CD14-positive monocyte (primary cell): Measurements from ENCODE around the gene CENPQ. TPM values are rescaled to one million over a fixed set of nuclear protein-coding genes. Genes with fewer than 3 reads are reported as not detected.

ENCODE experiments used
- DNase-seq, 3 donors: peaks; one replicate each; pipeline ENCODE4 v3.0.0-alpha.2; 2011 to 2022
- H2AFZ ChIP-seq: 2 replicates; pipeline ENCODE4 v1.6.0; 2012; ENCODE audit warnings: mild to moderate bottlenecking, low read depth, low read length, inconsistent platforms; ENCODE audit not compliant: insufficient read depth, poor library complexity, severe bottlenecking
- H3K27ac ChIP-seq, 2 donors: 1 replicate in 1 of 2; 2 replicates in 1 of 2; pipeline ENCODE4 v1.5.1; 2012 to 2013; ENCODE audit warnings: low read length in 2 of 2, control low read depth in 1 of 2, inconsistent platforms in 1 of 2, low read depth in 1 of 2, mild to moderate bottlenecking in 1 of 2
- H3K27me3 ChIP-seq, 2 donors: one replicate each; pipeline versions ENCODE4 v1.6.0 to v1.6.1; 2011 to 2013; ENCODE audit warnings: low read length in 2 of 2; ENCODE audit not compliant: control insufficient read depth in 2 of 2, insufficient read depth in 2 of 2
- H3K36me3 ChIP-seq, 2 donors: replicated peaks in 1 of 2; 1 replicate in 1 of 2; 2 replicates in 1 of 2; pipeline versions ENCODE4 v1.5.1 to v1.6.1; 2012 to 2013; ENCODE audit warnings: low read length in 2 of 2, control low read depth in 1 of 2, inconsistent platforms in 1 of 2, mild to moderate bottlenecking in 1 of 2; ENCODE audit not compliant: insufficient read depth in 2 of 2, control insufficient read depth in 1 of 2
- H3K4me1 ChIP-seq, 2 donors: 1 replicate in 1 of 2; 2 replicates in 1 of 2; pipeline versions ENCODE4 v1.5.1 to v1.6.1; 2012 to 2013; ENCODE audit warnings: low read length in 2 of 2, control low read depth in 1 of 2, inconsistent platforms in 1 of 2, mild to moderate bottlenecking in 1 of 2, moderate library complexity in 1 of 2; ENCODE audit not compliant: insufficient read depth in 2 of 2, control insufficient read depth in 1 of 2
- H3K4me2 ChIP-seq: replicated peaks from 2 replicates; pipeline ENCODE3; 2012; ENCODE audit warnings: low read length, moderate library complexity, mild to moderate bottlenecking; ENCODE audit not compliant: poor library complexity, severe bottlenecking; ENCODE audit errors: extremely low read depth
- H3K4me3 ChIP-seq, 3 experiments: fragments of 200-600 bp in 1 of 3; sonication (generic) in 1 of 3; replicated peaks in 1 of 3; 1 replicate in 2 of 3; 2 replicates in 1 of 3; pipeline ENCODE4 v1.5.1; 2011 to 2013; ENCODE audit warnings: low read length in 3 of 3, mild to moderate bottlenecking in 3 of 3, control low read depth in 2 of 3, low read depth in 2 of 3, inconsistent platforms in 1 of 3, moderate library complexity in 1 of 3
- H3K79me2 ChIP-seq: 2 replicates; pipeline ENCODE4 v1.6.0; 2012; ENCODE audit warnings: mild to moderate bottlenecking, control low read depth, inconsistent platforms, low read length, moderate library complexity; ENCODE audit not compliant: insufficient read depth
- H3K9ac ChIP-seq: 2 replicates; pipeline ENCODE4 v1.6.0; 2017; ENCODE audit warnings: low read length, mild to moderate bottlenecking; ENCODE audit not compliant: insufficient read depth, poor library complexity, severe bottlenecking
- H3K9me3 ChIP-seq, 2 donors: replicated peaks in 1 of 2; 1 replicate in 1 of 2; 2 replicates in 1 of 2; pipeline versions ENCODE4 v1.5.1 to v1.6.1; 2012 to 2013; ENCODE audit warnings: low read length in 2 of 2, control low read depth in 1 of 2; ENCODE audit not compliant: control insufficient read depth in 1 of 2, insufficient read depth in 1 of 2
- H4K20me1 ChIP-seq: 2 replicates; pipeline ENCODE4 v1.6.0; 2012; ENCODE audit warnings: mild to moderate bottlenecking, low read length, control low read depth, moderate library complexity; ENCODE audit not compliant: insufficient read depth
- H3K27ac Mint-ChIP-seq, 7 donors: one replicate each; pipeline ENCODE4 v1.8.0; 2020; ENCODE audit warnings: mild to moderate bottlenecking in 7 of 7, mixed read lengths in 7 of 7, moderate library complexity in 6 of 7, inconsistent platforms in 2 of 7
- H3K27me3 Mint-ChIP-seq, 3 donors: one replicate each; pipeline ENCODE4 v1.8.0; 2021 to 2022; ENCODE audit warnings: low read depth in 3 of 3, mild to moderate bottlenecking in 3 of 3, mixed read lengths in 3 of 3, moderate library complexity in 3 of 3, inconsistent platforms in 1 of 3
- H3K36me3 Mint-ChIP-seq, 2 donors: one replicate each; pipeline ENCODE4 v1.8.0; 2020; ENCODE audit warnings: mixed read lengths in 2 of 2, inconsistent platforms in 1 of 2, mild to moderate bottlenecking in 1 of 2
- H3K4me1 Mint-ChIP-seq: one replicate; pipeline ENCODE4 v1.8.0; 2020; ENCODE audit warnings: mild to moderate bottlenecking, mixed read lengths
- H3K4me3 Mint-ChIP-seq, 2 donors: one replicate each; pipeline ENCODE4 v1.8.0; 2020; ENCODE audit warnings: mild to moderate bottlenecking in 2 of 2, mixed read lengths in 2 of 2, moderate library complexity in 1 of 2
- H3K9me3 Mint-ChIP-seq, 7 donors: one replicate each; pipeline ENCODE4 v1.8.0; 2020 to 2022; ENCODE audit warnings: mixed read lengths in 7 of 7, mild to moderate bottlenecking in 6 of 7, moderate library complexity in 6 of 7, inconsistent platforms in 2 of 7
- WGBS: methylation state at CpG from one replicate; pipeline ENCODE4 v1.1.5; 2013; ENCODE audit warnings: missing lambda C conversion rate; ENCODE audit not compliant: insufficient coverage; 5-methylcytosine and 5-hydroxymethylcytosine counted together
- intact Hi-C, 2 donors: fragments of 100-400 bp; cut with micrococcal nuclease; formaldehyde crosslinking; loops; one replicate each; pipeline versions ENCODE4 v1.15.0 to v1.15.1; 2023
- polyA minus RNA-seq: library from RNA; depleted of rRNA, polyadenylated mRNA; stranded (reverse); fragments of >200 nt; gene quantifications from 2 replicates; pipeline ENCODE4 v1.2.3, GENCODE V29; 2012
- polyA plus RNA-seq, 3 donors: library from polyadenylated mRNA; depleted of rRNA in 1 of 3; unstranded in 2 of 3; stranded (reverse) in 1 of 3; fragments of 300-500 nt in 2 of 3; fragments of >200 nt in 1 of 3; fragmentation: Illumina TruSeq in 2 of 3; gene quantifications; 1 replicate in 2 of 3; 2 replicates in 1 of 3; pipeline ENCODE4 v1.2.3, GENCODE V29; 2012 to 2021
- total RNA-seq, 12 experiments: library from RNA in 1 of 12; stranded (reverse) in 1 of 12; fragments of 120-200 nt in 1 of 12; gene quantifications; one replicate each; pipeline ENCODE4 v1.2.4 and lab custom pipeline; 2013 to 2026; ENCODE audit warnings: mixed read lengths in 6 of 12, inconsistent platforms in 1 of 12
- TF ChIP-seq, protein P1 (sequence below): fragments of 200-600 bp; IDR thresholded peaks from one replicate; pipeline ENCODE4 v1.8.0; 2022; ENCODE audit warnings: antibody characterized with exemption, mild to moderate bottlenecking

The CENPQ gene, protein sequence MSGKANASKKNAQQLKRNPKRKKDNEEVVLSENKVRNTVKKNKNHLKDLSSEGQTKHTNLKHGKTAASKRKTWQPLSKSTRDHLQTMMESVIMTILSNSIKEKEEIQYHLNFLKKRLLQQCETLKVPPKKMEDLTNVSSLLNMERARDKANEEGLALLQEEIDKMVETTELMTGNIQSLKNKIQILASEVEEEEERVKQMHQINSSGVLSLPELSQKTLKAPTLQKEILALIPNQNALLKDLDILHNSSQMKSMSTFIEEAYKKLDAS
- total RNA-seq (2013), result 4.9 TPM
- 1 to 10 TPM in 2 of 3 donors, under 1 TPM in 1; 0.87 to 3.3 (median 3.0) TPM for polyA plus RNA-seq
- 0.42 and 0.88 TPM in 2 replicates for polyA minus RNA-seq
- 0.50 to 4.1 (median 2.0) reads per million in 11 experiments for total RNA-seq (lab: John Stamatoyannopoulos, UW)

DNA sequence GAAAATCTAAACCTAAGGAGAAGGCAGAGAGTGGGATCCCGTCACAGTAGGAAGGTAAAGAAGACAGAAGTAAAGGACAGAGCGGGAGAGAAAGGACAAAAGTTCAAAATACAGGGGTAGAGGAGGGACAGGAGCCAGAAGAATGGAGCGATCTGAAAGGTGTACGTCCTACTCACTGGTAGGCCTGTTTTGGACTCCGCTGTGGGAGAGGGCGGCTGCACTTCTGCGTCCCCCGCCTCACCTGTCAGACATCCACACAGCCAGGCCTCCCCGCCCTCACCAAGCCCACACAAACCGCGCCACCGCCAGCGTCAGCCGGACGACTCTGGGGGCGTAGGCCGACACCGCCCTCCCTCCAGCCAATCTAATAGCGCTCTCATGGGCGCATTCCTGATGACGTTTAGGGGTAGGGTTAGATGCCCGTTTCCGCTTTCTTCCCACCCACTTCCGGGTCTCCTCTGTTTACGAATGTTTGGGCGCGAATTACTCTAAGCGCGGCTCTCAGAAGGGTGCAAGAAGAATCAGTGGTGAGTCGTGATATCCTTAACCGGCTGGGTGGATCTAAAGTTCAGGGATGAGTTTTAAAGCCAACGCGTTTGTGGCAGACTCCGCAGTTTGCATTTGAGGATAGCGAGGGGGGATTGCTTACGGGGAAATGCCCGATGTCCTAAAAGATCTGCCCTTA is at the start of gene CENPQ, which contains the start of gene MMUT:
CENPQ (plus strand) TSS at position 444 of the 685 bp plus-strand sequence. CDS start 6,807 bp downstream, outside the sequence.
MMUT (minus strand) TSS at position 327 of the 685 bp plus-strand sequence. CDS start 3,787 bp downstream, outside the sequence.
- Histone ChIP-seq H4K20me1 (no peaks in the 10 kb centered on the region), H3K79me2 (peaks cover 65% of the 10 kb centered on the region), H3K4me3 (peak within 1 kb of the TSS; percentile 86 to 87 (median 86)), H3K9me3 (no peaks in the 10 kb centered on the region), H3K36me3 (peaks cover 0 to 10% of the 10 kb centered on the region in 2 donors), H3K9ac (peak within 1 kb of the TSS; percentile 80), H3K27me3 (no peaks in the 10 kb centered on the region), H3K4me1 (peaks cover 25 to 33% of the 10 kb centered on the region in 2 donors), H3K4me2 (peak within 1 kb of the TSS; percentile 82), H2AFZ (peak within 1 kb of the TSS; percentile 86), H3K27ac (peak within 1 kb of the TSS; percentile 57 to 94)
- H3K27me3 Mint-ChIP-seq, result peaks cover 0 to 4% (median 0%) of the 10 kb centered on the region in 3 donors
- H3K4me1 Mint-ChIP-seq, result peaks cover 37% of the 10 kb centered on the region
- intact Hi-C loops, result no loop called here
- DNase-seq, result peak; percentile 91 to 94 (median 92)
- H3K4me3 Mint-ChIP-seq, result peak within 1 kb of the TSS; percentile 92 to 99
- no peaks in the 10 kb centered on the region for H3K9me3 Mint-ChIP-seq
- peaks cover 0 to 6% of the 10 kb centered on the region in 2 donors for H3K36me3 Mint-ChIP-seq
- H3K27ac Mint-ChIP-seq, result peak within 1 kb of the TSS; percentile 97 to 100 (median 98)
- TF ChIP-seq, protein P1, sequence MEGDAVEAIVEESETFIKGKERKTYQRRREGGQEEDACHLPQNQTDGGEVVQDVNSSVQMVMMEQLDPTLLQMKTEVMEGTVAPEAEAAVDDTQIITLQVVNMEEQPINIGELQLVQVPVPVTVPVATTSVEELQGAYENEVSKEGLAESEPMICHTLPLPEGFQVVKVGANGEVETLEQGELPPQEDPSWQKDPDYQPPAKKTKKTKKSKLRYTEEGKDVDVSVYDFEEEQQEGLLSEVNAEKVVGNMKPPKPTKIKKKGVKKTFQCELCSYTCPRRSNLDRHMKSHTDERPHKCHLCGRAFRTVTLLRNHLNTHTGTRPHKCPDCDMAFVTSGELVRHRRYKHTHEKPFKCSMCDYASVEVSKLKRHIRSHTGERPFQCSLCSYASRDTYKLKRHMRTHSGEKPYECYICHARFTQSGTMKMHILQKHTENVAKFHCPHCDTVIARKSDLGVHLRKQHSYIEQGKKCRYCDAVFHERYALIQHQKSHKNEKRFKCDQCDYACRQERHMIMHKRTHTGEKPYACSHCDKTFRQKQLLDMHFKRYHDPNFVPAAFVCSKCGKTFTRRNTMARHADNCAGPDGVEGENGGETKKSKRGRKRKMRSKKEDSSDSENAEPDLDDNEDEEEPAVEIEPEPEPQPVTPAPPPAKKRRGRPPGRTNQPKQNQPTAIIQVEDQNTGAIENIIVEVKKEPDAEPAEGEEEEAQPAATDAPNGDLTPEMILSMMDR, result no peak
- WGBS, result 0% methylated on average over 4 of the region's 37 CpGs

DNA sequence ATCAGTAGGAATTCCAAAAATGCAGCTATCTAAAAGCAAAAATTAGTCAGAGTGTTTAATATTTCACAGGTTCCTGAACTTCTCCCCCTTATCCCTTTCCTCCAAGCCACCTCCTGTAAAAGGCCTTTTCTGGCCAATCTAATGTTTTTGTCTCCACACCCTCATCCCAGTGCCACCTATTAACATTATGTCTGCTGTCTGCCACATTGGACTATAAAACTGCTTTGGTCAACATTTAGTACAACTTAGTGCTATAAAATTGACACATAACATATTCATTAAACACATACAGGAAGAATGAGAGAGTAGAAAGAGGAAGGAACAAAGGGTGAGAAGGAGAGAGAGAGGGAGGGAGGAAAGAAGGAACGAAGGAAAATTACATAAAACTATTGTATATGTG is 47.8 kb upstream of the CENPQ start:
- intact Hi-C loops, result no loop called here
- Histone ChIP-seq H3K27ac (no peak overlapping the region), H3K27me3 (no peaks in the 10 kb centered on the region), H3K4me2 (no peak overlapping the region), H3K79me2 (no peaks in the 10 kb centered on the region), H3K36me3 (no peaks in the 10 kb centered on the region), H3K4me3 (no peak overlapping the region), H3K4me1 (no peaks in the 10 kb centered on the region), H4K20me1 (no peaks in the 10 kb centered on the region), H2AFZ (no peak overlapping the region), H3K9ac (no peak overlapping the region), H3K9me3 (no peaks in the 10 kb centered on the region)
- no peak for DNase-seq
- TF ChIP-seq, protein P1, result no peak
- no CpG with 5 or more reads among the region's 1 CpG for WGBS
- H3K27me3 Mint-ChIP-seq, result peaks cover 0 to 3% (median under 1%) of the 10 kb centered on the region in 3 donors
- H3K9me3 Mint-ChIP-seq, result no peaks in the 10 kb centered on the region
- no peak overlapping the region for H3K27ac Mint-ChIP-seq
- no peaks in the 10 kb centered on the region for H3K4me1 Mint-ChIP-seq
- H3K36me3 Mint-ChIP-seq, result no peaks in the 10 kb centered on the region
- H3K4me3 Mint-ChIP-seq, result no peak overlapping the region
